ENCODE measurements around the gene ARRDC3.
"Not testable (repeated sequence)": the region's sequence is repeated elsewhere in the genome, so short reads cannot be mapped to it uniquely, and the experiment has no call there.

The ARRDC3 gene

GRCh38 chr5:91357012-91357634, 26.0 kb downstream of the ARRDC3 start:
- DNase-seq, result no peak

GRCh38 chr5:91354867-91355266, 28.2 kb downstream of the ARRDC3 start:
- not testable (repeated sequence) for DNase-seq

GRCh38 chr5:91352831-91353695, 30.1 kb downstream of the ARRDC3 start:
- DNase-seq, result no peak

- DNase-seq, result no peak
These were observed 37.7 kb downstream of the ARRDC3 start for GRCh38 chr5:91345461-91345860.

GRCh38 chr5:91344661-91345200, 38.4 kb downstream of the ARRDC3 start:
- not testable (repeated sequence) for DNase-seq

GRCh38 chr5:91343916-91344315, 39.2 kb downstream of the ARRDC3 start:
- DNase-seq, result no peak

- DNase-seq, result not testable (repeated sequence)
These were observed 40.2 kb downstream of the ARRDC3 start for GRCh38 chr5:91342931-91343330.

GRCh38 chr5:91341154-91341553, 42.0 kb downstream of the ARRDC3 start:
- DNase-seq, result no peak

- no peak for DNase-seq
These were observed 42.6 kb downstream of the ARRDC3 start for GRCh38 chr5:91340532-91340931.

- DNase-seq, result no peak
These were observed 43.9 kb downstream of the ARRDC3 start for GRCh38 chr5:91339063-91339705.

GRCh38 chr5:91332267-91333045, 50.7 kb downstream of the ARRDC3 start:
- DNase-seq, result no peak

- no peak for DNase-seq
These were observed 51.4 kb downstream of the ARRDC3 start for GRCh38 chr5:91331705-91332104.

- no peak for DNase-seq
These were observed 53.8 kb downstream of the ARRDC3 start for GRCh38 chr5:91329283-91329682.

GRCh38 chr5:91328743-91329142, 54.4 kb downstream of the ARRDC3 start:
- DNase-seq, result no peak

- not testable (repeated sequence) for DNase-seq
These were observed 60.1 kb downstream of the ARRDC3 start for GRCh38 chr5:91322981-91323380.

- DNase-seq, result no peak
These were observed 63.5 kb downstream of the ARRDC3 start for GRCh38 chr5:91319667-91320066.

- no peak for DNase-seq
These were observed 64.4 kb downstream of the ARRDC3 start for GRCh38 chr5:91318724-91319123.
